HepG2 (cell line): ENCODE data around the gene DSCAML1. TPM values are rescaled to one million over a fixed set of nuclear protein-coding genes. Genes with fewer than 3 reads are reported as not detected.

ENCODE experiments used
- ATAC-seq: fragments of 200-7000 bp; cut with Tn5 transposase; 3 replicates; pipeline ENCODE4 v1.9.1; 2020; ENCODE audit warnings: mild to moderate bottlenecking, moderate library complexity
- BruUV-seq: library from RNA; stranded (reverse); fragments of 400-500 nt; replicated peaks from 2 replicates; lab custom pipeline; 2021; lab: Mats Ljungman, UMichigan
- CTCF ChIA-PET: fragments of 300-600 bp; formaldehyde crosslinking; extraction: SDS; loops from one replicate; lab custom pipeline; 2021; ENCODE audit warnings: low total read pairs, inconsistent platforms, low intra/inter-chr PET ratio; lab: Yijun Ruan, JAX
- POLR2A ChIA-PET: fragments of 350-600 bp; sonication (Branson Sonifier 250); formaldehyde crosslinking; loops from one replicate; lab custom pipeline; 2020; ENCODE audit warnings: antibody characterized with exemption, inconsistent platforms; lab: Yijun Ruan, JAX
- DNase-seq: peaks from one replicate; pipeline ENCODE4 v3.0.0-alpha.2; 2015; ENCODE audit warnings: low spot score
- FAIRE-seq: peaks from 3 replicates; lab custom pipeline; 2011; peaks lifted over from hg19 to GRCh38; lab: Jason Lieb, UNC
- H2AFZ ChIP-seq: one replicate; pipeline ENCODE4 v1.6.1; 2011; ENCODE audit warnings: low read length, inconsistent platforms
- H3K27ac ChIP-seq: fragments of 300-600 bp; 3 replicates; pipeline ENCODE4 v1.8.0; 2011; ENCODE audit warnings: mixed run types, mild to moderate bottlenecking, mixed read lengths, low read length, inconsistent platforms; ENCODE audit not compliant: insufficient read depth; ENCODE audit errors: extremely low read length
- H3K27me3 ChIP-seq, 2 experiments: fragments of 200-600 bp in 1 of 2; 2 replicates in 1 of 2; 3 replicates in 1 of 2; pipeline versions ENCODE4 v1.6.0 to v1.8.0; 2011; ENCODE audit warnings: low read length in 2 of 2, mild to moderate bottlenecking in 2 of 2, moderate library complexity in 2 of 2, inconsistent platforms in 1 of 2; ENCODE audit not compliant: insufficient read depth in 2 of 2, control insufficient read depth in 1 of 2
- H3K36me3 ChIP-seq, 2 experiments: fragments of 200-600 bp in 1 of 2; replicated peaks in 1 of 2; 2 replicates in 1 of 2; 3 replicates in 1 of 2; pipeline versions ENCODE4 v1.5.1 to v1.8.0; 2011; ENCODE audit warnings: low read length in 2 of 2, inconsistent platforms in 1 of 2; ENCODE audit not compliant: insufficient read depth in 2 of 2, control insufficient read depth in 1 of 2
- H3K4me1 ChIP-seq: 2 replicates; pipeline ENCODE4 v1.5.1; 2012; ENCODE audit warnings: low read length, inconsistent platforms; ENCODE audit not compliant: insufficient read depth
- H3K4me2 ChIP-seq: 2 replicates; pipeline ENCODE4 v1.6.0; 2011; ENCODE audit warnings: low read depth, low read length, inconsistent platforms
- H3K4me3 ChIP-seq, 3 experiments: fragments of 200-600 bp in 1 of 3; sonication (generic), shearing (Covaris generic) in 1 of 3; replicated peaks in 1 of 3; 2 replicates each; pipeline ENCODE4 v1.5.1; 2011 to 2016; ENCODE audit warnings: low read length in 3 of 3, inconsistent platforms in 2 of 3, low read depth in 2 of 3, mild to moderate bottlenecking in 2 of 3, control low read depth in 1 of 3, mixed read lengths in 1 of 3; ENCODE audit not compliant: insufficient read depth in 1 of 3
- H3K79me2 ChIP-seq: one replicate; pipeline ENCODE4 v1.6.1; 2011; ENCODE audit warnings: low read length, inconsistent platforms; ENCODE audit not compliant: insufficient read depth
- H3K9ac ChIP-seq: 2 replicates; pipeline ENCODE4 v1.6.0; 2011; ENCODE audit warnings: mild to moderate bottlenecking, low read depth, low read length, inconsistent platforms; ENCODE audit not compliant: insufficient read depth
- H3K9me3 ChIP-seq: 2 replicates; pipeline ENCODE4 v1.5.1; 2012; ENCODE audit warnings: mild to moderate bottlenecking, low read length
- H4K20me1 ChIP-seq: 2 replicates; pipeline ENCODE4 v1.6.0; 2011; ENCODE audit warnings: inconsistent platforms, mild to moderate bottlenecking, low read length, moderate library complexity; ENCODE audit not compliant: insufficient read depth
- DR1 ChIP-seq: sonication (generic); formaldehyde crosslinking; IDR thresholded peaks from 2 replicates; pipeline ENCODE4 v1.8.0; 2021; ENCODE audit warnings: mild to moderate bottlenecking, missing genetic modification reagents, inconsistent platforms
- PHF21A ChIP-seq: sonication (generic); formaldehyde crosslinking; IDR thresholded peaks from 2 replicates; pipeline ENCODE4 v1.5.0; 2020; ENCODE audit warnings: mild to moderate bottlenecking, missing genetic modification reagents
- RAD51 ChIP-seq: fragments of 450-650 bp; IDR thresholded peaks from 2 replicates; pipeline ENCODE4 v1.6.1; 2016; ENCODE audit warnings: borderline replicate concordance
- REXO4 ChIP-seq: sonication (generic); formaldehyde crosslinking; IDR thresholded peaks from 2 replicates; pipeline ENCODE4 v1.8.0; 2022; ENCODE audit warnings: missing genetic modification reagents, mild to moderate bottlenecking, borderline replicate concordance
- ZNF543 ChIP-seq: sonication (generic); formaldehyde crosslinking; IDR thresholded peaks from 2 replicates; pipeline ENCODE4 v1.4.0; 2020; ENCODE audit warnings: mild to moderate bottlenecking, missing genetic modification reagents
- ZSCAN20 ChIP-seq: sonication (generic); formaldehyde crosslinking; IDR thresholded peaks from 2 replicates; pipeline ENCODE4 v1.4.0; 2020; ENCODE audit warnings: missing genetic modification reagents, mild to moderate bottlenecking, borderline replicate concordance
- WGBS: methylation state at CpG from one replicate; pipeline ENCODE4 v1.1.6; 2017; ENCODE audit warnings: low lambda C conversion rate; 5-methylcytosine and 5-hydroxymethylcytosine counted together
- in situ Hi-C: cut with HindIII; loops from 2 replicates; pipeline ENCODE4 v1.10.0; 2017; ENCODE audit warnings: low pct_unique_long_range_greater_than_20kb; ENCODE audit not compliant: extremely low pct_ligation_motif_present
- intact Hi-C: fragments of 100-400 bp; cut with micrococcal nuclease; formaldehyde crosslinking; loops from one replicate; pipeline ENCODE4 v1.10.0; 2022; ENCODE audit not compliant: unreplicated experiment
- polyA plus RNA-seq, 8 experiments: library from polyadenylated mRNA; depleted of rRNA in 3 of 8; stranded (reverse) in 7 of 8; unstranded in 1 of 8; fragments of >200 nt; fragmentation: Illumina TruSeq in 4 of 8; extraction: Trizol in 4 of 8; gene quantifications; 2 replicates each; pipeline versions ENCODE4 v1.2.1 to v1.2.3, GENCODE V29; 2011 to 2016; ENCODE audit warnings: low read depth in 4 of 8, missing spikeins in 1 of 8, mixed read lengths in 1 of 8; ENCODE audit not compliant: insufficient read depth in 1 of 8
- total RNA-seq, 5 experiments: library from RNA; depleted of rRNA; stranded (reverse); fragments of >200 nt; fragmentation: Illumina TruSeq; extraction: Trizol; gene quantifications; 2 replicates each; pipeline ENCODE4 v1.2.3, GENCODE V29; 2016; ENCODE audit warnings: low read depth in 1 of 5
- TF ChIP-seq, protein P1 (sequence below): sonication (generic); formaldehyde crosslinking; IDR thresholded peaks from 2 replicates; pipeline ENCODE4 v1.4.0; 2020; ENCODE audit warnings: missing genetic modification reagents
- TF ChIP-seq, protein P2 (sequence below): sonication (generic); formaldehyde crosslinking; IDR thresholded peaks from 2 replicates; pipeline ENCODE4 v1.8.0; 2022; ENCODE audit warnings: mild to moderate bottlenecking, missing genetic modification reagents
- TF ChIP-seq, protein P3 (sequence below): sonication (generic); formaldehyde crosslinking; IDR thresholded peaks from 2 replicates; pipeline ENCODE4 v1.8.0; 2022; ENCODE audit warnings: mild to moderate bottlenecking, missing genetic modification reagents, moderate library complexity
- TF ChIP-seq, protein P4 (sequence below): sonication (generic); formaldehyde crosslinking; conservative IDR thresholded peaks from 2 replicates; pipeline ENCODE4 v1.8.0; 2022; ENCODE audit warnings: mild to moderate bottlenecking, moderate library complexity, missing genetic modification reagents

Gene DSCAML1
- total and polyA plus RNA-seq, 2 of the 13 experiments (the other 11 are each of a cell fraction or from before 2014, with no cell fraction given) = 0.29 to 0.40 TPM

DNA sequence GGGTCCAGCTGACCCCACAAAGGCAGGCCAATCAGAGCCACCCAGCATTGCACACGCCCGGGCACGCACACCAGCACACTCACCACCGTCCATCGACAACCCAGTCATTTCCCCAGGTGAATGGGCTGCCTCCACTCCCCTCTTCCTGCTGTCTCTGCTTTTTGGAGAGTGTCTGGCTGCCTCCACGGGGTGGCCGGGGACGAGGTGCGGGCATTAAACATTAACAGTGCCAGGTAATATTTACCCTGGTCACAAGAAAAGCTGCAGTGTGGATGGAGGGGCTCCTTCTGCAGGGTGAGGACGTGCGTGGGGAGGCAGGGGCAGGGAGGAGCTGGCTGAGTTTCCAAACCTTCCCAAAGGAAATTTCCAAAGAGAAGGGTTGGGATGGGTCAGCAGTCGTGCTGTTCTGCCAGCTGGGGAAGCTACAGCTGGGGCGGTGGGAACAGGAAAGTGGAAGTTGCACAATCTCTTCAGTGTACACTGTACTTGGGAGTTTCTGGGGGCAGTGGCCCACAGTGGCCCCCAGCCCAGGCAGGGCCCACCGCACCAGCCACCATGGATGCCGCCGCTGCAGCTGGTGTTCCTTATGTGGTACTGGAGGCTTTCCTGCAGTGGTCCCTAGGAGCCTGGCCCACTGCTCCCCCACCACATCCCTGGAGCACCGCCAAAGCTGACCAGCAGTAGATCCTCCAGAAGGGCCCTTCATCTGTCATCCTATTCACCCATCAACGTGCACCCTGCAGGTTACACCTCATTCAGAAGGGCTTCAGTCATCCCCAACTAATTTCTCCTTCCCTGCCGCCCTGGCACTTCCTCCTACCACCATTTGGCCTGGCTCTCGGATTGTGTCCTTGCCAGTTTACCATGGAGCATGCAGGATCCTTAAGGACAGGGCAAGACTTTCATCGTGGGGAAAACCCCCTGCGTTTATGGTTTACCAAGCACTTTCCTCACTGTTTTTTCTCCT lies 27.8 kb upstream of the DSCAML1 start, which contains the start of gene FXYD2:
Gene FXYD2 (minus strand): TSS at position 174 of the 967 bp plus-strand sequence. CDS start 66 bp downstream, at position 108.
- Histone ChIP-seq H2AFZ (no peak within 1 kb of the TSS), H3K27ac (peak within 1 kb of the TSS; percentile 37), H3K4me2 (peak within 1 kb of the TSS; percentile 72), H4K20me1 (no peaks in the 10 kb centered on the region), H3K9me3 (no peaks in the 10 kb centered on the region), H3K4me1 (peaks cover 83% of the 10 kb centered on the region), H3K79me2 (peaks cover 13% of the 10 kb centered on the region), H3K27me3 (peaks cover 4 to 14% of the 10 kb centered on the region in 2 experiments; a peak in 3 of 5 replicates), H3K36me3 (no peaks in the 10 kb centered on the region), H3K9ac (peak within 1 kb of the TSS; percentile 62), H3K4me3 (peak within 1 kb of the TSS; percentile 42 to 72 (median 54))
- ATAC-seq (peak; percentile 36), FAIRE-seq (peak; percentile 39), DNase-seq (no peak)
- ChIA-PET POLR2A (interaction anchor here (1.4 to 1.8 kb wide), 2 partner anchors 8 to 10 kb away, joined by 3 to 10 read pairs; no protein-coding TSS in a partner anchor), CTCF (no interaction called here)
- in situ Hi-C loops = loop anchor here (5.0 kb wide), 1 partner anchor 122 kb away; no protein-coding TSS in a partner anchor
- WGBS = 10% methylated on average over 13 of the region's 22 CpGs
- intact Hi-C loops = no loop called here
- no TSS peak for BruUV-seq
- TF ChIP-seq DR1 (CRISPR knock-in tag) (peak; percentile 75; the same call in 1 of the 2 replicates), ZSCAN20 (0 out of 2 replicates have a peak, but pooled peaks have one; percentile 27), PHF21A (CRISPR knock-in tag) (peak; percentile 71; the same call in 1 of the 2 replicates), RAD51 (no peak), ZNF543 (peak; percentile 53; the same call in 1 of the 2 replicates), REXO4 (CRISPR knock-in tag) (0 out of 2 replicates have a peak, but pooled peaks have one; percentile 13)
- TF ChIP-seq, protein P1, sequence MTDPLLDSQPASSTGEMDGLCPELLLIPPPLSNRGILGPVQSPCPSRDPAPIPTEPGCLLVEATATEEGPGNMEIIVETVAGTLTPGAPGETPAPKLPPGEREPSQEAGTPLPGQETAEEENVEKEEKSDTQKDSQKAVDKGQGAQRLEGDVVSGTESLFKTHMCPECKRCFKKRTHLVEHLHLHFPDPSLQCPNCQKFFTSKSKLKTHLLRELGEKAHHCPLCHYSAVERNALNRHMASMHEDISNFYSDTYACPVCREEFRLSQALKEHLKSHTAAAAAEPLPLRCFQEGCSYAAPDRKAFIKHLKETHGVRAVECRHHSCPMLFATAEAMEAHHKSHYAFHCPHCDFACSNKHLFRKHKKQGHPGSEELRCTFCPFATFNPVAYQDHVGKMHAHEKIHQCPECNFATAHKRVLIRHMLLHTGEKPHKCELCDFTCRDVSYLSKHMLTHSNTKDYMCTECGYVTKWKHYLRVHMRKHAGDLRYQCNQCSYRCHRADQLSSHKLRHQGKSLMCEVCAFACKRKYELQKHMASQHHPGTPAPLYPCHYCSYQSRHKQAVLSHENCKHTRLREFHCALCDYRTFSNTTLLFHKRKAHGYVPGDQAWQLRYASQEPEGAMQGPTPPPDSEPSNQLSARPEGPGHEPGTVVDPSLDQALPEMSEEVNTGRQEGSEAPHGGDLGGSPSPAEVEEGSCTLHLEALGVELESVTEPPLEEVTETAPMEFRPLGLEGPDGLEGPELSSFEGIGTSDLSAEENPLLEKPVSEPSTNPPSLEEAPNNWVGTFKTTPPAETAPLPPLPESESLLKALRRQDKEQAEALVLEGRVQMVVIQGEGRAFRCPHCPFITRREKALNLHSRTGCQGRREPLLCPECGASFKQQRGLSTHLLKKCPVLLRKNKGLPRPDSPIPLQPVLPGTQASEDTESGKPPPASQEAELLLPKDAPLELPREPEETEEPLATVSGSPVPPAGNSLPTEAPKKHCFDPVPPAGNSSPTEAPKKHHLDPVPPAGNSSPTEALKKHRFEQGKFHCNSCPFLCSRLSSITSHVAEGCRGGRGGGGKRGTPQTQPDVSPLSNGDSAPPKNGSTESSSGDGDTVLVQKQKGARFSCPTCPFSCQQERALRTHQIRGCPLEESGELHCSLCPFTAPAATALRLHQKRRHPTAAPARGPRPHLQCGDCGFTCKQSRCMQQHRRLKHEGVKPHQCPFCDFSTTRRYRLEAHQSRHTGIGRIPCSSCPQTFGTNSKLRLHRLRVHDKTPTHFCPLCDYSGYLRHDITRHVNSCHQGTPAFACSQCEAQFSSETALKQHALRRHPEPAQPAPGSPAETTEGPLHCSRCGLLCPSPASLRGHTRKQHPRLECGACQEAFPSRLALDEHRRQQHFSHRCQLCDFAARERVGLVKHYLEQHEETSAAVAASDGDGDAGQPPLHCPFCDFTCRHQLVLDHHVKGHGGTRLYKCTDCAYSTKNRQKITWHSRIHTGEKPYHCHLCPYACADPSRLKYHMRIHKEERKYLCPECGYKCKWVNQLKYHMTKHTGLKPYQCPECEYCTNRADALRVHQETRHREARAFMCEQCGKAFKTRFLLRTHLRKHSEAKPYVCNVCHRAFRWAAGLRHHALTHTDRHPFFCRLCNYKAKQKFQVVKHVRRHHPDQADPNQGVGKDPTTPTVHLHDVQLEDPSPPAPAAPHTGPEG (CRISPR knock-in tag) = peak; percentile 32; the same call in 1 of the 2 replicates
- TF ChIP-seq, protein P2, sequence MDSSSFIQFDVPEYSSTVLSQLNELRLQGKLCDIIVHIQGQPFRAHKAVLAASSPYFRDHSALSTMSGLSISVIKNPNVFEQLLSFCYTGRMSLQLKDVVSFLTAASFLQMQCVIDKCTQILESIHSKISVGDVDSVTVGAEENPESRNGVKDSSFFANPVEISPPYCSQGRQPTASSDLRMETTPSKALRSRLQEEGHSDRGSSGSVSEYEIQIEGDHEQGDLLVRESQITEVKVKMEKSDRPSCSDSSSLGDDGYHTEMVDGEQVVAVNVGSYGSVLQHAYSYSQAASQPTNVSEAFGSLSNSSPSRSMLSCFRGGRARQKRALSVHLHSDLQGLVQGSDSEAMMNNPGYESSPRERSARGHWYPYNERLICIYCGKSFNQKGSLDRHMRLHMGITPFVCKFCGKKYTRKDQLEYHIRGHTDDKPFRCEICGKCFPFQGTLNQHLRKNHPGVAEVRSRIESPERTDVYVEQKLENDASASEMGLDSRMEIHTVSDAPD (CRISPR knock-in tag) = 0 out of 2 replicates have a peak, but pooled peaks have one; percentile 44
- TF ChIP-seq, protein P3, sequence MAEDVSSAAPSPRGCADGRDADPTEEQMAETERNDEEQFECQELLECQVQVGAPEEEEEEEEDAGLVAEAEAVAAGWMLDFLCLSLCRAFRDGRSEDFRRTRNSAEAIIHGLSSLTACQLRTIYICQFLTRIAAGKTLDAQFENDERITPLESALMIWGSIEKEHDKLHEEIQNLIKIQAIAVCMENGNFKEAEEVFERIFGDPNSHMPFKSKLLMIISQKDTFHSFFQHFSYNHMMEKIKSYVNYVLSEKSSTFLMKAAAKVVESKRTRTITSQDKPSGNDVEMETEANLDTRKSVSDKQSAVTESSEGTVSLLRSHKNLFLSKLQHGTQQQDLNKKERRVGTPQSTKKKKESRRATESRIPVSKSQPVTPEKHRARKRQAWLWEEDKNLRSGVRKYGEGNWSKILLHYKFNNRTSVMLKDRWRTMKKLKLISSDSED (CRISPR knock-in tag) = 0 out of 2 replicates have a peak, but pooled peaks have one; percentile 49
- TF ChIP-seq, protein P4, sequence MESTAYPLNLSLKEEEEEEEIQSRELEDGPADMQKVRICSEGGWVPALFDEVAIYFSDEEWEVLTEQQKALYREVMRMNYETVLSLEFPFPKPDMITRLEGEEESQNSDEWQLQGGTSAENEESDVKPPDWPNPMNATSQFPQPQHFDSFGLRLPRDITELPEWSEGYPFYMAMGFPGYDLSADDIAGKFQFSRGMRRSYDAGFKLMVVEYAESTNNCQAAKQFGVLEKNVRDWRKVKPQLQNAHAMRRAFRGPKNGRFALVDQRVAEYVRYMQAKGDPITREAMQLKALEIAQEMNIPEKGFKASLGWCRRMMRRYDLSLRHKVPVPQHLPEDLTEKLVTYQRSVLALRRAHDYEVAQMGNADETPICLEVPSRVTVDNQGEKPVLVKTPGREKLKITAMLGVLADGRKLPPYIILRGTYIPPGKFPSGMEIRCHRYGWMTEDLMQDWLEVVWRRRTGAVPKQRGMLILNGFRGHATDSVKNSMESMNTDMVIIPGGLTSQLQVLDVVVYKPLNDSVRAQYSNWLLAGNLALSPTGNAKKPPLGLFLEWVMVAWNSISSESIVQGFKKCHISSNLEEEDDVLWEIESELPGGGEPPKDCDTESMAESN (CRISPR knock-in tag) = 0 out of 2 replicates have a peak, but pooled peaks have one; percentile 53
